A549 (cell line): Measurements from ENCODE around the gene DMRTA2. TPM values are rescaled to one million over a fixed set of nuclear protein-coding genes. Genes with fewer than 3 reads are reported as not detected.

Experiments
- ATAC-seq, 2 experiments: fragments of 200-7000 bp in 1 of 2; fragments of >200 bp in 1 of 2; cut with Nextera tagmentation in 1 of 2; cut with Tn5 transposase in 1 of 2; 3 replicates each; pipeline versions ENCODE4 v1.8.0 to v1.9.1; 2018 to 2020; ENCODE audit warnings: mild to moderate bottlenecking in 1 of 2, moderate library complexity in 1 of 2
- CTCF ChIA-PET: fragments of 300-600 bp; sonication (Branson Sonifier 250); formaldehyde crosslinking; extraction: SDS; loops from one replicate; lab custom pipeline; 2021; ENCODE audit warnings: antibody characterized with exemption, inconsistent platforms; lab: Yijun Ruan, JAX
- POLR2A ChIA-PET: fragments of 350-600 bp; formaldehyde crosslinking; extraction: SDS; loops from one replicate; lab custom pipeline; 2021; ENCODE audit warnings: antibody characterized with exemption, inconsistent platforms; lab: Yijun Ruan, JAX
- DNase-seq, 2 experiments: peaks; one replicate each; pipeline versions ENCODE4 v3.0.0 to v3.0.0-alpha.2; 2011 to 2016; ENCODE audit warnings: low read depth in 1 of 2, low spot score in 1 of 2
- FAIRE-seq: peaks from 2 replicates; lab custom pipeline; 2011; peaks lifted over from hg19 to GRCh38; lab: Jason Lieb, UNC
- H3K27ac ChIP-seq, 2 experiments: fragments of >200 bp; sonication (Bioruptor Twin); formaldehyde crosslinking; 3 replicates each; pipeline ENCODE4 v1.5.1; 2016 to 2017
- H3K4me1 ChIP-seq: fragments of >200 bp; sonication (Bioruptor Twin); formaldehyde crosslinking; 3 replicates; pipeline ENCODE4 v1.6.1; 2016
- H3K4me2 ChIP-seq: fragments of >200 bp; sonication (Bioruptor Twin); formaldehyde crosslinking; 3 replicates; pipeline ENCODE4 v1.6.1; 2016
- H3K4me3 ChIP-seq: fragments of >200 bp; sonication (Bioruptor Twin); formaldehyde crosslinking; 3 replicates; pipeline ENCODE4 v1.5.1; 2016
- H3K9me3 ChIP-seq: fragments of >200 bp; sonication (Bioruptor Twin); formaldehyde crosslinking; 3 replicates; pipeline ENCODE4 v1.6.1; 2016
- BHLHE40 ChIP-seq: IDR thresholded peaks from 2 replicates; pipeline ENCODE4 v1.6.1; 2012; ENCODE audit warnings: low read depth, low read length, inconsistent platforms
- CEBPB ChIP-seq, 2 experiments: fragments of >200 bp in 1 of 2; sonication (Bioruptor Twin) in 1 of 2; formaldehyde crosslinking in 1 of 2; IDR thresholded peaks; 2 replicates each; pipeline ENCODE4 v1.6.1; 2012 to 2016
- EP300 ChIP-seq, 2 experiments: fragments of >200 bp; sonication (Bioruptor Twin); formaldehyde crosslinking; IDR thresholded peaks; 2 replicates in 1 of 2; 3 replicates in 1 of 2; pipeline ENCODE4 v1.6.1; 2016 to 2017
- ESRRA ChIP-seq: fragments of 150-350 bp; IDR thresholded peaks from 2 replicates; pipeline ENCODE4 v1.6.1; 2014; ENCODE audit warnings: mild to moderate bottlenecking, low read length, borderline replicate concordance
- GATA3 ChIP-seq: IDR thresholded peaks from 2 replicates; pipeline ENCODE4 v1.6.1; 2012; ENCODE audit warnings: borderline replicate concordance
- HDAC2 ChIP-seq: fragments of 200-600 bp; sonication (generic); IDR thresholded peaks from 2 replicates; pipeline ENCODE4 v1.6.1; 2016
- HOXB13 ChIP-seq: fragments of 250-450 bp; sonication (Bioruptor Pico); IDR thresholded peaks from 2 replicates; pipeline ENCODE4 v1.5.0; 2020; ENCODE audit warnings: low read depth, mild to moderate bottlenecking, moderate library complexity
- JUN ChIP-seq, 2 experiments: fragments of >200 bp; sonication (Bioruptor Twin); formaldehyde crosslinking; IDR thresholded peaks; 2 replicates in 1 of 2; 3 replicates in 1 of 2; pipeline ENCODE4 v1.6.1; 2016 to 2017
- JUNB ChIP-seq: fragments of >200 bp; sonication (Bioruptor Twin); formaldehyde crosslinking; IDR thresholded peaks from 2 replicates; pipeline ENCODE4 v1.6.1; 2016
- MAFK ChIP-seq: fragments of 450-650 bp; IDR thresholded peaks from 2 replicates; pipeline ENCODE4 v1.6.1; 2014; ENCODE audit not compliant: partially characterized antibody
- MAZ ChIP-seq: fragments of 150-350 bp; IDR thresholded peaks from 2 replicates; pipeline ENCODE4 v1.6.1; 2014; ENCODE audit warnings: antibody characterized with exemption, low read depth, low read length, borderline replicate concordance
- MYC ChIP-seq: IDR thresholded peaks from 2 replicates; pipeline ENCODE4 v1.6.1; 2012; ENCODE audit warnings: mild to moderate bottlenecking, inconsistent platforms, low read length, improper control_type of control experiment, borderline replicate concordance
- NFE2L2 ChIP-seq: fragments of 150-350 bp; conservative IDR thresholded peaks from 2 replicates; pipeline ENCODE4 v1.6.1; 2014; ENCODE audit warnings: low read length
- NPAS2 ChIP-seq: fragments of 250-450 bp; sonication (Bioruptor Pico); IDR thresholded peaks from 2 replicates; pipeline ENCODE4 v1.8.0; 2022; ENCODE audit warnings: mild to moderate bottlenecking, moderate library complexity, borderline replicate concordance
- NR3C1 ChIP-seq: fragments of >200 bp; sonication (Bioruptor Twin); formaldehyde crosslinking; IDR thresholded peaks from 3 replicates; pipeline ENCODE4 v1.6.1; 2017
- POLR2A ChIP-seq: IDR thresholded peaks from 2 replicates; pipeline ENCODE4 v1.6.1; 2012; ENCODE audit warnings: mild to moderate bottlenecking, low read length
- POLR2AphosphoS2 ChIP-seq: conservative IDR thresholded peaks from 2 replicates; pipeline ENCODE4 v1.6.1; 2012; ENCODE audit warnings: low read length, improper control_type of control experiment, inconsistent platforms
- RARB ChIP-seq: fragments of 250-450 bp; sonication (Bioruptor Pico); IDR thresholded peaks from 2 replicates; pipeline ENCODE4 v1.8.0; 2021; ENCODE audit warnings: mild to moderate bottlenecking, moderate library complexity
- RFX5 ChIP-seq: fragments of 450-650 bp; IDR thresholded peaks from 2 replicates; pipeline ENCODE4 v1.7.1; 2014; ENCODE audit warnings: antibody characterized with exemption, mild to moderate bottlenecking, moderate library complexity
- RNF2 ChIP-seq: fragments of 200-600 bp; sonication (generic); IDR thresholded peaks from 2 replicates; pipeline ENCODE4 v1.6.1; 2016; ENCODE audit warnings: low read depth, mild to moderate bottlenecking, antibody characterized with exemption, moderate library complexity, borderline replicate concordance
- SREBF2 ChIP-seq: fragments of 450-650 bp; IDR thresholded peaks from 2 replicates; pipeline ENCODE4 v1.6.1; 2014; ENCODE audit warnings: mild to moderate bottlenecking, moderate library complexity
- WGBS: methylation state at CpG from one replicate; pipeline ENCODE4 v1.1.6; 2017; ENCODE audit errors: missing lambda C conversion rate; 5-methylcytosine and 5-hydroxymethylcytosine counted together
- polyA plus RNA-seq, 4 experiments: library from polyadenylated mRNA; depleted of rRNA in 3 of 4; stranded (reverse); fragments of >200 nt; fragmentation: RNase III in 1 of 4; extraction: RNeasy Plus Mini Kit Qiagen cat#74134 plus additional on column Dnase treatment in 1 of 4; gene quantifications; 2 replicates in 3 of 4; 3 replicates in 1 of 4; pipeline ENCODE4 v1.2.3, GENCODE V29; 2011 to 2017
- TF ChIP-seq, protein P1 (sequence below): fragments of >200 bp; sonication (Bioruptor Twin); formaldehyde crosslinking; IDR thresholded peaks from 3 replicates; pipeline ENCODE4 v1.5.1; 2016
- TF ChIP-seq, protein P2 (sequence below): fragments of 250-450 bp; sonication (Bioruptor Pico); IDR thresholded peaks from 2 replicates; pipeline ENCODE4 v1.5.0; 2020; ENCODE audit warnings: low read depth, mild to moderate bottlenecking, moderate library complexity
- TF ChIP-seq, protein P3 (sequence below): fragments of >200 bp; sonication (Bioruptor Twin); formaldehyde crosslinking; IDR thresholded peaks from 2 replicates; pipeline ENCODE4 v1.6.1; 2016

Gene DMRTA2
- polyA plus RNA-seq, 2 of the 4 experiments (the other 2 are of a cell fraction): 0.03 to 0.13 TPM

DNA sequence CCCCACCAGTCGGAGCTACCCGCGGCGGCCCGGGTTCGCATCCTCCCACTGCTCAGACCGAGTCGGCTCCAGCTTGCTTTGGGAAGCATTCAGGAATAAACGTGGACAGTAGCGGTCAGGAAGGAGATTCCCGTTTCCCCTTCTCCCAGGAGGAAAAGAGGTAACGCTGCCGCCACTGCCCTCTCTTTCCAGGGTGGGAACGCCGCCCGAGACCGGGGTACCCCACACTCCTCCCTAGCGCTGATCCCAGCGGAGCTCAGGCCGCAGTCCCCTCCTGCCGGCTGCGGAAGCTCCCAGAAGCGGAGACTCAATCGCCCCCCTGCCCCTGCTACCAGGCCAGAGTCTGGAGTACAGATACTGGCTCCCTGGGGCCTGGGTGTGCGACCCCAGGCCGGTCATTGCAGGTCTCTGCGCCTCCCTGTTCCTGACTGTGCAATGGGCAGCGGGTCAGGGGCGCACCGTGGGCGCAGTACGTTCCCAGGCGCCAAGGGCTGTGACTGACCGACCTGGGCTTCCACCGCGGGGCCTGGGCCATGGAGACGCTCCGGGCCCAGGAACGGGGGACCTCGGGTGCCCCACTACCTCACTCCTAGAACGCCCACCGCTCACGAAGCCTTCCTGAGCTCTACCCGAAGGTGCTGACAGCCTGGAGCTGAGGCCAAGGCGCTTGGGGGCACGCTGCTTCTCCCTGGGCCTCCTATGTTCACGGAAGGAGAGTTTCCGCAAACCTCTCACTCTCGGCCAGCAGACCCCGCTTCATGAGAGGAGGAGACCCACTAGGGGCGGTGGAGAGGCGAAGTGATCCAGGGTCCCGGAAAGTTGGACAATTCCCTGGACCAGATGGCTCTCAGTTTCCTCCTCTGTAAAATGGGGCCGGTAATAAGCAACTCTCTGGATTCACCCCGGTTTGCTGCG is 7.8 kb downstream of the DMRTA2 start (continued):
- no peak for TF ChIP-seq MYC
- TF ChIP-seq, all 56 proteins: peak for 0

DNA sequence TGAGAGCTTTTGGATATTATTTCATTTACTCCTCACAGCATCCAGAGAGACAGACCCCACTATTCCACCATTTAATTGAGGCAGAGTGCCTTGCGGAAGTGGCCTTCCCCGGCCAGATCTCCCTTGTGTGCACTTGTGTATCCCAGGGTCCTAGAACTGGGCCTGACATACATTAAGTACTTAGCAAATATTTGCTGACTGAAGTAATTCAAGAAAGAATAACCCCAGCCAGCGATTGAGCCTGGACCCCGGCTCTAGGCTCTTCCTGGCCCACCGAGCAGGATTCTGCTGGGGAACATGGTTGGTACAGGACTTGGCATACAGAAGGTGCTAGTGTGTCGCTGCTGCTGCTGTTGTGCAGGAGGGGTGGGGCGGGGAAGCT is 8.4 kb downstream of the DMRTA2 start:
- Histone ChIP-seq H3K4me3 (no peak overlapping the region), H3K27ac (no peak overlapping the region), H3K9me3 (no peaks in the 10 kb centered on the region), H3K4me2 (no peak overlapping the region), H3K4me1 (no peaks in the 10 kb centered on the region)
- DNase-seq (no peak), ATAC-seq (no peak), FAIRE-seq (no peak)
- ChIA-PET POLR2A (no interaction called here), CTCF (interaction anchor here (0.7 to 1.5 kb wide), 3 partner anchors 9 to 46 kb away, joined by 3 to 4 read pairs (median 3); no protein-coding TSS in a partner anchor)
- TF ChIP-seq SREBF2: no peak
- TF ChIP-seq BHLHE40: no peak
- TF ChIP-seq ESRRA: no peak
- TF ChIP-seq NPAS2 (CRISPR knock-in tag): no peak
- TF ChIP-seq MAFK: peak; percentile 54
- TF ChIP-seq, protein P1, sequence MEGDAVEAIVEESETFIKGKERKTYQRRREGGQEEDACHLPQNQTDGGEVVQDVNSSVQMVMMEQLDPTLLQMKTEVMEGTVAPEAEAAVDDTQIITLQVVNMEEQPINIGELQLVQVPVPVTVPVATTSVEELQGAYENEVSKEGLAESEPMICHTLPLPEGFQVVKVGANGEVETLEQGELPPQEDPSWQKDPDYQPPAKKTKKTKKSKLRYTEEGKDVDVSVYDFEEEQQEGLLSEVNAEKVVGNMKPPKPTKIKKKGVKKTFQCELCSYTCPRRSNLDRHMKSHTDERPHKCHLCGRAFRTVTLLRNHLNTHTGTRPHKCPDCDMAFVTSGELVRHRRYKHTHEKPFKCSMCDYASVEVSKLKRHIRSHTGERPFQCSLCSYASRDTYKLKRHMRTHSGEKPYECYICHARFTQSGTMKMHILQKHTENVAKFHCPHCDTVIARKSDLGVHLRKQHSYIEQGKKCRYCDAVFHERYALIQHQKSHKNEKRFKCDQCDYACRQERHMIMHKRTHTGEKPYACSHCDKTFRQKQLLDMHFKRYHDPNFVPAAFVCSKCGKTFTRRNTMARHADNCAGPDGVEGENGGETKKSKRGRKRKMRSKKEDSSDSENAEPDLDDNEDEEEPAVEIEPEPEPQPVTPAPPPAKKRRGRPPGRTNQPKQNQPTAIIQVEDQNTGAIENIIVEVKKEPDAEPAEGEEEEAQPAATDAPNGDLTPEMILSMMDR: no peak
- 75% methylated on average over 7 of the region's 7 CpGs for WGBS

DNA sequence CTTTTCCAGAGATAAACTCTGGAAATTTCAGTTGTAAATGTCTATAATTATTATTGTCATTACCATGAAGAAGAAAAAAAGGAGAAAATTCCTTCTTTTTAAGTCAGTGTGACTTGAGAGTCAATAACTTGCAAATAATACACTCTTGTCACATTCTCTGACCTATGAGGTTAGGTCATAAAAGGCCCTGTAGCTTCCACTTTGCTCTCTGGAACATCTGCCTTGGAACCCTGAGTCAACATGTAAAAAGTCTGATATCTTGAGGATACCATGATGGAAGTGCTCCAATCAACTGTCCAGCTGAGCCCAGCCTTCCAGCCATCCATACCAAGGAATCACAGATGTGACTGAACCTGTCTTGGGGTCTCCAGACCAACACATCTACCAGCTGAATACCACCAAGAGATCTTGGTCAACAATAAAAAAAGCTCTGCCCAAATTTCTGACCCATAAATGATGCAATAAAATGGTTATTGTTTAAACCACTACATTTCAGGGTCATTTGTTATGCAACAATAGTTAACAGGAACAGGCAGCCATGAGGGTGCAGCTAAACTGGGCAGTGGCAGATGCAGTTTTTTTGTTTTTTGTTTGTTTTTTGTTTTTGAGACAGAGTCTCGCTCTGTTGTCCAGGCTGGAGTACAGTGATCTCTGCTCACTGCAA is 10.3 kb downstream of the DMRTA2 start:
- WGBS: 50% methylated on average over 1 of the region's 1 CpG
- no peak for DNase-seq
- FAIRE-seq: no peak
- Histone ChIP-seq H3K4me2 (no peak overlapping the region), H3K27ac (no peak overlapping the region), H3K9me3 (0 out of 3 replicates have a peak, but pooled peaks cover 4% of the 10 kb centered on the region), H3K4me3 (no peak overlapping the region), H3K4me1 (no peaks in the 10 kb centered on the region)
- ChIA-PET CTCF (no interaction called here), POLR2A (no interaction called here)
- ATAC-seq: no peak
- TF ChIP-seq SREBF2 (no peak), RFX5 (no peak), CEBPB (IDR thresholded peaks at IDR 0.05) (no peak), RNF2 (no peak), POLR2A (no peak), RARB (CRISPR knock-in tag) (no peak), HDAC2 (no peak), NFE2L2 (no peak), EP300 (IDR thresholded peaks at IDR 0.05) (no peak), POLR2AphosphoS2 (no peak), NR3C1 (no peak), GATA3 (no peak), JUNB (no peak), JUN (IDR thresholded peaks at IDR 0.05) (no peak), HOXB13 (CRISPR knock-in tag) (no peak), MAZ (no peak)
- TF ChIP-seq, protein P2, sequence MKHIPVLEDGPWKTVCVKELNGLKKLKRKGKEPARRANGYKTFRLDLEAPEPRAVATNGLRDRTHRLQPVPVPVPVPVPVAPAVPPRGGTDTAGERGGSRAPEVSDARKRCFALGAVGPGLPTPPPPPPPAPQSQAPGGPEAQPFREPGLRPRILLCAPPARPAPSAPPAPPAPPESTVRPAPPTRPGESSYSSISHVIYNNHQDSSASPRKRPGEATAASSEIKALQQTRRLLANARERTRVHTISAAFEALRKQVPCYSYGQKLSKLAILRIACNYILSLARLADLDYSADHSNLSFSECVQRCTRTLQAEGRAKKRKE (CRISPR knock-in tag): no peak
- TF ChIP-seq, protein P3, sequence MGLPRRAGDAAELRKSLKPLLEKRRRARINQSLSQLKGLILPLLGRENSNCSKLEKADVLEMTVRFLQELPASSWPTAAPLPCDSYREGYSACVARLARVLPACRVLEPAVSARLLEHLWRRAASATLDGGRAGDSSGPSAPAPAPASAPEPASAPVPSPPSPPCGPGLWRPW: no peak
